Measurements from ENCODE around the gene RNU6-9.
"Not testable (repeated sequence)": the region's sequence is repeated elsewhere in the genome, so short reads cannot be mapped to it uniquely, and the experiment has no call there.

RNU6-9 gene

DNA sequence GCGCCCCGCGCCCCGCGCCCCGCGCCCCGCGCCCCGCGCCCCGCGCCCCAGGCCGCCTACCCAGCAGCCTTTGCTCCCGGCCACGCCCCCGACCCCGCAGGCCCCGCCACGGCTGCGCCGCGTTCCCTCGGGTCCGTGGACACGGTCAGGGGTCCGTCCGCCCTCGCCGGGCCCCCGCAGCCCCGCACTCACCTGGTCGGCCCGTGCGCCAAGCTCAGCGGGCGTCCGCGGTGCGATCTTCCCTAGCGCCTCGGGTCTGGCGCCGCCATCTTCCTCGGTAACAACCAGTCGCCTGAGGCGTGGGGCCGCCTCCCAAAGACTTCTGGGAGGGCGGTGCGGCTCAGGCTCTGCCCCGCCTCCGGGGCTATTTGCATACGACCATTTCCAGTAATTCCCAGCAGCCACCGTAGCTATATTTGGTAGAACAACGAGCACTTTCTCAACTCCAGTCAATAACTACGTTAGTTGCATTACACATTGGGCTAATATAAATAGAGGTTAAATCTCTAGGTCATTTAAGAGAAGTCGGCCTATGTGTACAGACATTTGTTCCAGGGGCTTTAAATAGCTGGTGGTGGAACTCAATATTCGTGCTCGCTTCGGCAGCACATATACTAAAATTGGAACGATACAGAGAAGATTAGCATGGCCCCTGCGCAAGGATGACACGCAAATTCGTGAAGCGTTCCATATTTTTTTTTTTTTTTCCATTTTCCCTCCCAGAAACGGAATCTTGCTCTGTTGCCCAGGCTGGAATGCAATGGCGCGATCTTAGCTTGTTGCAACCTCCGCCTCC, at the start of gene RNU6-9, which contains the start of gene MED16:
TSS of gene RNU6-9 (plus strand) at position 591 of the 796 bp plus-strand sequence.
TSS of gene MED16 (minus strand) at position 294 of the 796 bp plus-strand sequence. CDS start 2,056 bp downstream, outside the sequence.
- Histone ChIP-seq H3K9ac (ENCODE audit: insufficient read length) (peak within 1 kb of the TSS; percentile 98), H3K4me3 (peak within 1 kb of the TSS; percentile 97), H3K9me3 (ENCODE audit: low read depth, low read length) (no peaks in the 10 kb centered on the region), H3K36me3 (ENCODE audit: insufficient read depth, low read length) (peaks cover 17% of the 10 kb centered on the region; the same call in 1 of the 2 replicates), H3K27ac (peak within 1 kb of the TSS; percentile 99)
- no peak for TF ChIP-seq EZH2 (IDR thresholded peaks at IDR 0.05)
- peak; percentile 80; the same call in 1 of the 2 replicates for TF ChIP-seq POLR2AphosphoS5 (IDR thresholded peaks at IDR 0.05; ENCODE audit: borderline replicate concordance, low read depth, low read length)
- DNase-seq (ENCODE audit: low read depth, low spot score): peak; percentile 91

DNA sequence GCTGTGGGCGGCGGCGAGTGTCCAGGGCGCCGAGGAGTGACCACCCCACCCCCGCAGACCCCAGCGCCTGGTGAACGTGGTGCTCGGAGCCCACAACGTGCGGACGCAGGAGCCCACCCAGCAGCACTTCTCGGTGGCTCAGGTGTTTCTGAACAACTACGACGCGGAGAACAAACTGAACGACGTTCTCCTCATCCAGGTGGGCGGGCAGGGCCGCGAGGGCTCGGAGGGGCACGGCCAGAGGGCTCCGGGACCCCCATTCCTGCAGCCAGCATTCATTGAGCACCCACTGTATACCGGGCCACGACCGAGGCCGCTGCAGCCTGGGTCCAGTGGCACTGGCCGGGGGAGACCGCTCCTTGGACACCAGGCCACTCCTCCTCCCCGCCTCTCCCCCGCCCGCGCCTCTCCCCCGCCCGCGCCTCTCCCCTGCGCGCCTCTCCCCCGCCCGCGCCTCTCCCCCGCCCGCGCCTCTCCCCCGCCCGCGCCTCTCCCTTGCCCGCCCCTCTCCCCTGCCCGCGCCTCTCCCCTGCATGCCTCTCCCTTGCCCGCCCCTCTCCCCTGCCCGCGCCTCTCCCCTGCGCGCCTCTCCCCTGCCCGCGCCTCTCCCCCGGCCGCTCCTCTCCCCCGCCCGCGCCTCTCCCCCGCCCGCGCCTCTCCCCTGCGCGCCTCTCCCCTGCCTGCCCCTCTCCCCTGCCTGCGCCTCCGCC, 49.3 kb upstream of the RNU6-9 start:
- Histone ChIP-seq H3K27ac (no peak overlapping the region), H3K4me3 (no peak overlapping the region), H3K9ac (ENCODE audit: insufficient read length) (no peak overlapping the region), H3K9me3 (ENCODE audit: low read depth, low read length) (no peaks in the 10 kb centered on the region), H3K36me3 (ENCODE audit: insufficient read depth, low read length) (no peaks in the 10 kb centered on the region)
- no peak for DNase-seq (ENCODE audit: low read depth, low spot score)
- TF ChIP-seq POLR2AphosphoS5 (IDR thresholded peaks at IDR 0.05; ENCODE audit: borderline replicate concordance, low read depth, low read length): no peak

DNA sequence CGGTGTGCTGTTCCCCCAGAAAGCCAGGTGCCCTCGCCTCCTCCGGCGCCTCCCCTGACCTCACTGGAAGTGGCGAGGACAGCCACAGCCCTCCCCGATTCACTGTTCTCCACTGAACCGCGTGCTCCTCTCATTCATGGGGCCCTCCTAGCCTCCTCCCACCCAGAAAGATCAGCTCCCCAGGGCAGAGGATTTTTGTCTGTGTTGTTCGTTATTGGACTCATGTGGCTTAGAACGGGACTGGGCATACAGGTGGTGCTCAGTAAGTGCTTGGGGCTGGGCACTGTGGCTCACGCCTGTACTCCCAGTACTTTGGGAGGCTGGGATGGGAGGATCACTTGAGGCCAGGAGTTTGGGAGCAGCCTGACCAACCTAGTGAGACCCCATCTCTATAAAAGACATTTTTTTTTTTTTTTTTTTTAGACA, 48.7 kb upstream of the RNU6-9 start:
- no peak overlapping the region for H3K9ac ChIP-seq (ENCODE audit: insufficient read length)
- no peaks in the 10 kb centered on the region for H3K9me3 ChIP-seq (ENCODE audit: low read depth, low read length)
- H3K27ac ChIP-seq: no peak overlapping the region
- no peak for DNase-seq (ENCODE audit: low read depth, low spot score)
- TF ChIP-seq POLR2AphosphoS5 (IDR thresholded peaks at IDR 0.05; ENCODE audit: borderline replicate concordance, low read depth, low read length) (no peak), EZH2 (IDR thresholded peaks at IDR 0.05) (no peak), FOXP2 (optimal IDR thresholded peaks at IDR 0.05; ENCODE audit: control extremely low read depth, extremely low read length, insufficient read depth) (no peak)
- H3K36me3 ChIP-seq (ENCODE audit: insufficient read depth, low read length): no peaks in the 10 kb centered on the region
- H3K4me3 ChIP-seq: no peak overlapping the region

- no peak overlapping the region for H3K4me3 ChIP-seq
- H3K9me3 ChIP-seq (ENCODE audit: low read depth, low read length): no peaks in the 10 kb centered on the region
Measured at GRCh38 chr19:845707-846521, 47.4 kb upstream of the RNU6-9 start.

DNA sequence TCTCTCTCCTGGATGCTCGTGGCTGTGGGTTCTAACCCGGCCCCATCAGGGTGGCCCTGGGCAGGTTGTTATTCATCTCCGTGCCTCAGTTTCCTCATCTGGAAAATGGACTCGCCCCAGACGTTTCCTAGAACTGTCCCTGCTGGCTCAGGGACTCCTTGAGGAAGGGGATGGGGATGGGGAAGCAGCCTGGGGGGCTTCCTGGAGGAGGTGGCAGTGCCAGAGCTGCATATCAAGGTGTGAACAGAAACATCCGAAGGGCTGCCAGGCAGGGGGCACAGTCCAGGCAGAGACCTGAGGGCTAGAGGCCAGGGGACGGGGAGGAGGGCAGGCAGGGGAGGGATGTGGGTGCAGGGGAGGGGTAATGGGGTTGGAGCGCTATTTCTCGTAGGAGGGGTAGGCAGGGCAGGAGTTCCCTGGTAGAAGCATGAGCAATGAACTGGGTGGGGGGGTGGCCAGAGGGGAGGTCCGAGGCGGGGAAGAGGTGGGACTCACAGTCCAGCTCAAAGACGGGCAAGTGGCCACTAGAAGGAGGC, 44.8 kb upstream of the RNU6-9 start:
- no peak overlapping the region for H3K27ac ChIP-seq
- no peaks in the 10 kb centered on the region for H3K36me3 ChIP-seq (ENCODE audit: insufficient read depth, low read length)
- no peak overlapping the region for H3K4me3 ChIP-seq
- no peak for TF ChIP-seq EZH2 (IDR thresholded peaks at IDR 0.05)
- no peak for TF ChIP-seq FOXP2 (optimal IDR thresholded peaks at IDR 0.05; ENCODE audit: control extremely low read depth, extremely low read length, insufficient read depth)
- no peak for TF ChIP-seq POLR2AphosphoS5 (IDR thresholded peaks at IDR 0.05; ENCODE audit: borderline replicate concordance, low read depth, low read length)
- no peak for DNase-seq (ENCODE audit: low read depth, low spot score)
- no peaks in the 10 kb centered on the region for H3K9me3 ChIP-seq (ENCODE audit: low read depth, low read length)
- H3K9ac ChIP-seq (ENCODE audit: insufficient read length): no peak overlapping the region

More at GRCh38 chr19:845707-846521, 47.4 kb upstream of the RNU6-9 start:
- TF ChIP-seq FOXP2 (optimal IDR thresholded peaks at IDR 0.05; ENCODE audit: control extremely low read depth, extremely low read length, insufficient read depth) (no peak), EZH2 (IDR thresholded peaks at IDR 0.05) (no peak), POLR2AphosphoS5 (IDR thresholded peaks at IDR 0.05; ENCODE audit: borderline replicate concordance, low read depth, low read length) (no peak)
- H3K27ac ChIP-seq: no peak overlapping the region
- DNase-seq (ENCODE audit: low read depth, low spot score): no peak
- no peak overlapping the region for H3K9ac ChIP-seq (ENCODE audit: insufficient read length)
- no peaks in the 10 kb centered on the region for H3K36me3 ChIP-seq (ENCODE audit: insufficient read depth, low read length)

DNA sequence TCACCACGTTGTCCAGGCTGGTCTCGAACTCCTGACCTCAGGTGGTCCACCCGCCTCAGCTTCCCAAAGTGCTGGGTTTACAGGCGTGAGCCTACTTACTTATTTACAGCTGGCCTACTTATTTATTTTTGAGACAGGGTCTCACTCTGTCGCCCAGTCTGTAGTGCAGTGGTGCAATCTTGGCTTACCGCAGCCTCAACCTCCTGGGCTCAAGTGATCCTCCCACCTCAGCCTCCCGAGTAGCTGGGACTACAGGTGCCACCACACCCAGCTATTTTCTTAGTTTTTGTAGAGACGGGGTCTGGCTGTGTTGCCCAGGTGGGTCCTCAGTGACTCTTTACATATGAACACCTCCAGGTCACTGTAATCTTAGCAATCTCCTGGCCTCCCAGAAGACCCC, 44.1 kb upstream of the RNU6-9 start:
- DNase-seq (ENCODE audit: low read depth, low spot score); H3K9me3 ChIP-seq (ENCODE audit: low read depth, low read length); H3K27ac ChIP-seq: not testable (repeated sequence)

GRCh38 chr19:850221-850978, 42.9 kb upstream of the RNU6-9 start:
- Histone ChIP-seq H3K9ac (ENCODE audit: insufficient read length) (no peak overlapping the region), H3K4me3 (no peak overlapping the region), H3K36me3 (ENCODE audit: insufficient read depth, low read length) (no peaks in the 10 kb centered on the region), H3K27ac (no peak overlapping the region), H3K9me3 (ENCODE audit: low read depth, low read length) (no peaks in the 10 kb centered on the region)
- no peak for TF ChIP-seq FOXP2 (optimal IDR thresholded peaks at IDR 0.05; ENCODE audit: control extremely low read depth, extremely low read length, insufficient read depth)
- no peak for TF ChIP-seq EZH2 (IDR thresholded peaks at IDR 0.05)
- TF ChIP-seq POLR2AphosphoS5 (IDR thresholded peaks at IDR 0.05; ENCODE audit: borderline replicate concordance, low read depth, low read length): no peak
- no peak for DNase-seq (ENCODE audit: low read depth, low spot score)

More for the DNA sequence above, 44.1 kb upstream of the RNU6-9 start:
- H3K9ac ChIP-seq (ENCODE audit: insufficient read length); H3K4me3 ChIP-seq; H3K36me3 ChIP-seq (ENCODE audit: insufficient read depth, low read length): not testable (repeated sequence)
